ENCODE measurements around the gene MPP3.

MPP3 gene

DNA sequence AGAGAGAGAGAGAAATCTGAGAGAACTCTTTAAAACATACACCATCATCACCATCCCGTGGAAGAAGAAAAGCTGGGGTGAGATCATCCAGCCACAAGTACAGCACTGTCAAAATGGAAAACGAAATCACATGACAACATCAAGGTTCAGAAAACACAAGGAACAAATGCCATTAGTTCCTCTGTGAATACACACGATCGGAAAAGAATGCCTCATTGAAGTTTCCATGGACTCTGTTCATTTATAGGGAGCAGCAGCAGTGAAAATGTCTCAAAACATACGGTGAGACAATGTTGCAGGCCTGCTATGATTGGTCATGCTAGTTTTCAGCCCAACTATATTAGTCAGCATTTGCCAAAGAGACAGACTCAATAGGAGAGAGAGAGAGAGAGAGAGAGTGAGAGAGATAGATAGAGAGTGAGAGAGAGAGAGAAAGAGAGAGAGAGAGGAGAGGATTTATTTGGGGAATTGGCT is 48.3 kb downstream of the MPP3 start:
- peaks cover 18% of the 10 kb centered on the region for H3K27me3 ChIP-seq (ENCODE audit: insufficient read depth, low read length)
- no peaks in the 10 kb centered on the region for H3K36me3 ChIP-seq (ENCODE audit: insufficient read depth, low read length)
- WGBS: 90% methylated on average over 5 of the region's 5 CpGs
- no peak overlapping the region for H3K27ac ChIP-seq (ENCODE audit: low read depth, low read length)
- H3K4me1 ChIP-seq (ENCODE audit: insufficient read depth, low read length): peaks cover under 1% of the 10 kb centered on the region; the same call in 1 of the 2 replicates
- H3K4me3 ChIP-seq (ENCODE audit: low read length): no peak overlapping the region
- no peaks in the 10 kb centered on the region for H3K9me3 ChIP-seq (ENCODE audit: insufficient read depth, low read depth, low read length)
- no peak overlapping the region for H3K9ac ChIP-seq (ENCODE audit: low read depth, low read length)

- peaks cover 5% of the 10 kb centered on the region; the same call in 1 of the 2 replicates for H3K4me1 ChIP-seq (ENCODE audit: insufficient read depth, low read length)
- H3K9me3 ChIP-seq (ENCODE audit: insufficient read depth, low read depth, low read length): no peaks in the 10 kb centered on the region
- no peak overlapping the region for H3K4me3 ChIP-seq (ENCODE audit: low read length)
- no peak overlapping the region for H3K9ac ChIP-seq (ENCODE audit: low read depth, low read length)
- peaks cover 24% of the 10 kb centered on the region for H3K27me3 ChIP-seq (ENCODE audit: insufficient read depth, low read length)
- no peaks in the 10 kb centered on the region for H3K36me3 ChIP-seq (ENCODE audit: insufficient read depth, low read length)
- H3K27ac ChIP-seq (ENCODE audit: low read depth, low read length): no peak overlapping the region
- WGBS: 89% methylated on average over 1 of the region's 2 CpGs
Measured at GRCh38 chr17:43784068-43784467, 48.9 kb downstream of the MPP3 start.

DNA sequence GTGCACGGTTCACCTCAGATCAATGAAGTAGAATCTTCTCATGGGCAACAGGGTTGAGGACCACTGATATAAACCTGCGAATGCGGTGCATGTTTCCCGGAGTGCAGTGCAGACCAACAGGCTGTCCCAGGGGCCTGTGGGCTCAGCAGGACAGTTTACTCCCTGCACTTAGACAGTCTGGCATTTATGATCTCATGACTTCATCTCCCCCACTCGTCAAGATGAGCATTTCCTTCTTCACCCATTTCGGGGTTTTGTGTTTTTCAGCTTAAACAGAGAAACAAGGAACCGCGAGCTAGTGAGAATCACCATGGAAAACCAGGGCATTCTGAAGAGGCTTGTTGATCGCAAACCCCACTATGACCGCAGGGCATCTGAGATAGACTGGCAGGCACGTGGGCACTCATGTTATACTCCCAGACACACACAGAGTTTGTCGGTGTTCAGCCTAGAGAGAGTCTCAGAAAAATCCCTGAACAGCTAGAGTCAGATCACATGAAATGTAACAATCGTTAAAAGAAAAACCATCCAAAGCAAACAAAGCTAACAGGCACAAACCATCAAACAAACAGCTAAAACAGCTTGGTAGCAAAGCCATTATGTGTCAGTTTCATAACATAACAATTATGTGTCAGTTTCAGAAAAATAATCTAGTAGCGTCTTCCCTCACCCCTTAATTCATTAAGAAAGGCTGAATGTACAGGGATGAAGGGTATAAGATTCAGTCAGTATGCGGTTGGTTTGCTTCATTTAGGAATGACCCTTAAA is 49.8 kb downstream of the MPP3 start:
- H3K4me3 ChIP-seq (ENCODE audit: low read length): no peak overlapping the region
- H3K27me3 ChIP-seq (ENCODE audit: insufficient read depth, low read length): peaks cover 25% of the 10 kb centered on the region
- H3K36me3 ChIP-seq (ENCODE audit: insufficient read depth, low read length): no peaks in the 10 kb centered on the region
- no peak overlapping the region for H3K27ac ChIP-seq (ENCODE audit: low read depth, low read length)
- no peaks in the 10 kb centered on the region for H3K9me3 ChIP-seq (ENCODE audit: insufficient read depth, low read depth, low read length)
- 91% methylated on average over 14 of the region's 15 CpGs for WGBS
- H3K4me1 ChIP-seq (ENCODE audit: insufficient read depth, low read length): peaks cover 5% of the 10 kb centered on the region; the same call in 1 of the 2 replicates
- no peak overlapping the region for H3K9ac ChIP-seq (ENCODE audit: low read depth, low read length)

DNA sequence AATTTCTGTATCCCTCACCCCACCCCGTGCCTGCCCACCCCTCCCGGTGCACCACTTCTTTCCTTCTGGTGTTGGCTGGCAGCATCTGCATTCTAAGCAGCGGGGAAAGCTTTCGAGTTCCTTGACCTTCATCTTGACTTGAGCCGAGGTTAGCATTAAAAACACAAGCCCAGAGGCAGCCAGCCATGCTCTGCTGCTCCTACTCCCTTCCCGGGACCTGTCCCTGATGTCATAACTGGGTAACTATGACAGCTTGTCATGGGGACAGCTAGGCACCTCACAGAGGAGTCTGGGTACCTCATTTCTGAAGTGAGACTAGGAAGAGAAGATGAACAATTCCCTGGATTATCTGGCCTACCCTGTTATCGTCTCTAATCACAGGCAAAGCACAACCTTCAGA is 52.8 kb downstream of the MPP3 start, which contains the start of gene CFAP97D1:
TSS of gene CFAP97D1 (plus strand) at position 301 of the 400 bp plus-strand sequence. CDS start at position 329, 28 bp downstream.
- Histone ChIP-seq H3K27ac (ENCODE audit: low read depth, low read length) (no peak within 1 kb of the TSS), H3K4me3 (ENCODE audit: low read length) (peak within 1 kb of the TSS; percentile 95), H3K36me3 (ENCODE audit: insufficient read depth, low read length) (peaks cover 9% of the 10 kb centered on the region; the same call in 1 of the 2 replicates), H3K9ac (ENCODE audit: low read depth, low read length) (peak within 1 kb of the TSS; percentile 93; the same call in 1 of the 2 replicates), H3K9me3 (ENCODE audit: insufficient read depth, low read depth, low read length) (no peaks in the 10 kb centered on the region), H3K4me1 (ENCODE audit: insufficient read depth, low read length) (peaks cover 5% of the 10 kb centered on the region; the same call in 1 of the 2 replicates), H3K27me3 (ENCODE audit: insufficient read depth, low read length) (peaks cover 25% of the 10 kb centered on the region)
- 71% methylated on average over 7 of the region's 7 CpGs for WGBS

DNA sequence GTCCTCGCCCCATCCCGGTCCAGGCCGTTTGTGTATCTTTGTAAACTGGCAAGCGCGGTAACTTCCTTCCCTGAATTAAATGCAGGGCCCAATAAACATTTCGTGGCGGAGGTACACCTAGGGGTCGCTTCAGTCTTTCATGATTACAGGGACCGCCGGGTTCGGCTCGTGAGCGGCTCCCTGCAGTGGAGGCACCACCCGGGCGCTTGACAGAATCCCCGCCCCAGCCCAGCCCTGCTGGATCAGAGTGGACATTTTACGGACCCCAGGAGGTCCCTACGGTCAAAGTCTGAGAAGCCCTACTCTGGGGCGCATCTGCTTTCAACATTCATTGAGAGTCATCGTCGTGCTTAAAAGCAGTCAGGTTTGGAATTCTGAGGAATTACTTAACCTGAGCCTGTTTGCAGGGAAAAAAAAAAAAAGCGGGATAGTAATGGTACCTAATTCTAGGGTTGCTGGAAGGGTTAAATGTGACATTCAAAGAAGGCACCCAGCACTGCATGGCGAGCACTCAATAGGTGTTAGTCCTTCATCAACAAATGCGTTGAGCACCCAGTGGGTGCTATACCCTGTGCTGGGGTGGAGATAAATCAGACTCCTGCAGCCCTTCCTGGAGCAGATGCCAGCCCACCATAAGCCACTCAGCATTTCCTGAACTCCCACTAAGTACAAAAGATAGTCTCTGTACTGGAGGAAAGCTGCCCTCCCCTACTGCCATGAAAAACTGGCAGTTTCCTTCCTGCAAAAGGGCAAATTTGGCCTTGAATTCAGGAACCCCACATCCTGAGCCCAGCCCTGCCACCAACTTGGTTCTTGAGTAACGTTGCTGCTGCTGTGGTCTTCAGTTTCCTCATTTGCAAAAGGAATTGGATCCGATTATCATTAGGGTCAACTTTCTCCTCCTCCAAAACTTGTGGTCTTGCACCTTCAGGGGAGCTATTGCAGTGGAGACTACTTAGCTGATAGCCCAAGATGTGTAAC is 53.5 kb downstream of the MPP3 start:
- peaks cover 5% of the 10 kb centered on the region; the same call in 1 of the 2 replicates for H3K4me1 ChIP-seq (ENCODE audit: insufficient read depth, low read length)
- 10% methylated on average over 26 of the region's 26 CpGs for WGBS
- no peak overlapping the region; the same call in 1 of the 2 replicates for H3K27ac ChIP-seq (ENCODE audit: low read depth, low read length)

GRCh38 chr17:43778337-43779144 is 54.4 kb downstream of the MPP3 start, which contains the start of gene DUSP3:
Gene DUSP3 (minus strand): TSS chr17:43778977. CDS start chr17:43778924, 53 bp downstream.
- peak within 1 kb of the TSS; percentile 93 for H3K9ac ChIP-seq (ENCODE audit: low read depth, low read length)
- H3K36me3 ChIP-seq (ENCODE audit: insufficient read depth, low read length): peaks cover 21% of the 10 kb centered on the region
- H3K27me3 ChIP-seq (ENCODE audit: insufficient read depth, low read length): peaks cover 22% of the 10 kb centered on the region
- under 1% methylated on average over 100 of the region's 100 CpGs for WGBS
- H3K27ac ChIP-seq (ENCODE audit: low read depth, low read length): peak within 1 kb of the TSS; percentile 97
- H3K4me3 ChIP-seq (ENCODE audit: low read length): peak within 1 kb of the TSS; percentile 95
- peaks cover 5% of the 10 kb centered on the region; the same call in 1 of the 2 replicates for H3K4me1 ChIP-seq (ENCODE audit: insufficient read depth, low read length)
- H3K9me3 ChIP-seq (ENCODE audit: insufficient read depth, low read depth, low read length): no peaks in the 10 kb centered on the region

More for the DNA sequence above, 53.5 kb downstream of the MPP3 start:
- peak overlapping the region; percentile 93 for H3K9ac ChIP-seq (ENCODE audit: low read depth, low read length)
- peaks cover 24% of the 10 kb centered on the region for H3K27me3 ChIP-seq (ENCODE audit: insufficient read depth, low read length)
- H3K36me3 ChIP-seq (ENCODE audit: insufficient read depth, low read length): peaks cover 16% of the 10 kb centered on the region
- peak overlapping the region; percentile 95 for H3K4me3 ChIP-seq (ENCODE audit: low read length)
- no peaks in the 10 kb centered on the region for H3K9me3 ChIP-seq (ENCODE audit: insufficient read depth, low read depth, low read length)

GRCh38 chr17:43774304-43775250 is 58.4 kb downstream of the MPP3 start:
- no peak overlapping the region for H3K9ac ChIP-seq (ENCODE audit: low read depth, low read length)
- peaks cover 53% of the 10 kb centered on the region for H3K36me3 ChIP-seq (ENCODE audit: insufficient read depth, low read length)
- H3K4me1 ChIP-seq (ENCODE audit: insufficient read depth, low read length): peaks cover 3% of the 10 kb centered on the region; the same call in 1 of the 2 replicates
- H3K9me3 ChIP-seq (ENCODE audit: insufficient read depth, low read depth, low read length): no peaks in the 10 kb centered on the region
- H3K27me3 ChIP-seq (ENCODE audit: insufficient read depth, low read length): peaks cover 6% of the 10 kb centered on the region; the same call in 1 of the 2 replicates
- no peak overlapping the region for H3K27ac ChIP-seq (ENCODE audit: low read depth, low read length)
- no peak overlapping the region for H3K4me3 ChIP-seq (ENCODE audit: low read length)
- 94% methylated on average over 16 of the region's 16 CpGs for WGBS

- Histone ChIP-seq H3K36me3 (ENCODE audit: insufficient read depth, low read length) (peaks cover 65% of the 10 kb centered on the region), H3K4me1 (ENCODE audit: insufficient read depth, low read length) (no peaks in the 10 kb centered on the region), H3K4me3 (ENCODE audit: low read length) (no peak overlapping the region), H3K9ac (ENCODE audit: low read depth, low read length) (no peak overlapping the region), H3K27me3 (ENCODE audit: insufficient read depth, low read length) (no peaks in the 10 kb centered on the region), H3K27ac (ENCODE audit: low read depth, low read length) (no peak overlapping the region), H3K9me3 (ENCODE audit: insufficient read depth, low read depth, low read length) (no peaks in the 10 kb centered on the region)
- 90% methylated on average over 8 of the region's 10 CpGs for WGBS
Measured at GRCh38 chr17:43772877-43773648, 59.9 kb downstream of the MPP3 start.

- Histone ChIP-seq H3K4me1 (ENCODE audit: insufficient read depth, low read length) (no peaks in the 10 kb centered on the region), H3K27ac (ENCODE audit: low read depth, low read length) (no peak overlapping the region), H3K9me3 (ENCODE audit: insufficient read depth, low read depth, low read length) (no peaks in the 10 kb centered on the region), H3K27me3 (ENCODE audit: insufficient read depth, low read length) (no peaks in the 10 kb centered on the region), H3K4me3 (ENCODE audit: low read length) (no peak overlapping the region), H3K9ac (ENCODE audit: low read depth, low read length) (no peak overlapping the region), H3K36me3 (ENCODE audit: insufficient read depth, low read length) (peaks cover 61% of the 10 kb centered on the region)
- 88% methylated on average over 9 of the region's 9 CpGs for WGBS
Measured at GRCh38 chr17:43771463-43771862, 61.5 kb downstream of the MPP3 start.

Data from HUES64 (cell line).